ENCODE data around the gene RNF208.

The RNF208 gene

DNA sequence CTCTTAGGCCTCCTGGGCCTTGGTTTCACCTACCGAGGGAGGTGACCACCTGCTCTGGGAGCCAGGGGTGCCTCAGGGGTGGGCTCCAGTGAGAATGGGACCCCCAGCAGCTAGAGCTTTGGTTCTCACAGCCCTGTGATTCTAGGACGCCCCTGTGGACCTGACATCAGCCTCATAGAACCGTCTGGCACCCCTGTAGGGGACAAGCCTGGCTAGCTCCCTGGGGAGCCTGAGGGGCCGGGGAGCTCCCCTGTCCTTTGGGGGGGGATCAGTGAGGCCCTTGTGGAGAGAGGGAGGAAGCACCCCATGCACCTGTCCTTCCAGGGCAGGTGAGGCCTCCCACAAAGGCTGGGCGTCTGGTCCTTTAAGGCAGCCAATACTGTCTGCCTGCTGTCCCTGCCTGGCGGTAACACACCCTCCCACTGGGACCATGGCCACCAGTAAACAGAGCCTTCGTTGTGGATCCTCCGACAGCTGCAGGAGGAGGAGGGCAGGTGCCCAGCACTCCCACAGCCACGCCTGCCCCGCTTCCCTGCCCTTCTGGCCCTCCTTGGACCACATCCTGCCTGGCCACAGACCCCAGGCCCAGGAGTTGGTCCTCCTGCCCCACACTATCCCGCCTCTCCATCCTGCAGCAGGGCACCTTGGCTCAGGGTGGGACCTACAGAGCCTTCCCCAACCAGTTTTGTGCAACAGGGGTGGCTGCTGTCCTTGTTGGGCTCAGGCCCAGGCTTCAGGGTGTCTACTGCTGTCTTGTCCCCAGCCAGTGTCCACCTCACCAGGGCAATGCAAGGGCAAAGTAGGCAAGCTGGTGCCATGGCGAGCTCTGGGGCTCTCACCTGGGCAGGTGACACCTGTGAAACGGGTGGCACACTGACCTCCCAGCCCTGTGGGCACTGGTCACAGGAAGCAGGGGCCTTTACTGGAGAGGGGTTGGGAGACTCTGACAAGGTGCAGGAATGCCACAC lies 16.0 kb upstream of the RNF208 start:
- DNase-seq: no peak

DNA sequence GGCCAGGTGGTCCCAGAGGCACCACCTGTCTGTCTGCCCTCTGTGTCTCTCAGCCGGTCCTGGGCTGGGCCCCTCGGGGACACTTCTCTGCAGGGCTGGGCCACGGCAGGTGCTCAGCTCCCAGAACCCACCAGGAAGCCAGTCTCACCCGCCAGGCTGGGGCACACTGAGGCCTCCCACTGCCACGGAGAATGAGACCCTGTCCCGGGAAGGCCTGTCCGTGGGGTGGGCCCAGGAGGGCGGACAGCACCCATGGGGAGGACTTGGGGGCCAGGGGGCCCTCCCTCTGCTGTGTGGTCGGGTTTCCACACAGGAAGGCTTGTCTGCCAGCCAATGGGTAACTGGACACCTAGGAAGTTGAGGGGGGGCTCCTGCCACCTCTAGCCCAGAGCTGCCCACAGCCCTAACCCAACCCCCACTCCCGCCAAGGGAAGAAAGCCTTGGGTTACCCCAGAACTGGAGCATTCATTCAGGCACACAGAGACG lies 14.9 kb upstream of the RNF208 start:
- DNase-seq: no peak

DNA sequence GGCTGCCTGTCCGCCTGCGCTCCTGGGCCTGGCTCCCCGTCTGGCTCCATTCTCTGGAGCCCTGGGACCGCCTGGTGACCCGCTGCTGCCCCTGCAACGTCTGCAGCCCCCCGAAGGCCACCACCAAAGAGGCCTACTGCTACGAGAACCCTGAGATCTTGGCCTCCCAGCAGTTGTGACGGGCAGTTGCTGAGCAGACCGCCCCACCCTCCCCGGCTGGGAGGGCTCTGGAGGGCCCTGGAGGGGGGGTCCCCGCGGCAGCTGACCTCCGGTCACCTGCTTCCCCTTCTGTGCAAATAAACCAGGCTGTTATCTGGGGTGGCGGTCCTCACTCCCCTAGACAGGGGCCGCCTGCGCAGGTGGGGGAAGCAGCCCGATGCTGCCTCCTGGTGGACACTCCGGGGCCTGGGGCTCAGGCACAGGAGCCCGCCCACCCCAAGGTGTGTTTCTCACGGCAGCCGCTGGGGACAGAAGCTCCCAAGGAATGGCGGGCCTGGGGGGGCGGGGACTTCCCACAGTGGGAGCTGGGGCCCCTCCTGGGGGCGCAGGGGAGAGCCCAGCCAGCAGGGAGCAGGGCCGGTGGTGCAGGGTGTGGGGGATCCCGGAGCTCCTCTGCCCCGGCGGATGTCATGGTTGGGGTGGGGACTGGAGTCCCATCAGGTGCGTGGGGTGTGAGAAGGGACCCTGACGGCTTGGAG lies 14.3 kb upstream of the RNF208 start:
- DNase-seq: peak; percentile 39

GRCh38 chr9:137235424-137236237 lies 13.6 kb upstream of the RNF208 start:
- no peak for DNase-seq

DNA sequence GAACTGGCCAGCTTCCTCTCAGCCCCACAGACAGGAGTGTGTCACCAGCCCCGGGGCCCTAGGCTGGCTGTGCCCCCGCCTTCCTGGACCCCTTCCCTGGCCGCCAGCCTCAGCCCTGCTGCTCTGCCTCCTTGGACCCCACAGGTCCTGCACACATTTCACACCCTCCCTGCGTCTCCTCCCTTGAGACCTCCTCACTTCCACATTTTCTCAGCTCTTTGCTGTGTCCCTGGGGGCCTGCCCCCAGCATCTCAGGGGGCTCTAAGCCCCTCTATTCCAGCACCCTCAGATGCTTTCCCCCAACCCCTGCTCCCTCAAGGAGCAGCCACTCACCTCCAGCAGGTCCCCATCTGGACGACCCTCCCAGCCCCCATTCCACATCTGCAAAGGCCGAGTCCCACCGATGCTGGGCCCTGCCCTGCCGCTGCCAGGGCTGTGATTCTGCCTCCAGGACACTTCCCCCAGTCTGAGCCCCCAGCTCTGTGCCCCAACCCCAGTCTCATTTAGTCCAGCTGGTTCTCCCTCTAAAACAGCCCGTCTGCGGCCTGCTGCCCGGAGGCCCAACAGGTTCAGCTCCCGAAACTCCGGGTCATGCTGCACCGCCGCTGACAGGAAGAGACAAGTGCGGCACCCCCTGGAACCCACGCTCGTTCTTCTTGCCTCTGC lies 12.9 kb upstream of the RNF208 start:
- no peak for DNase-seq

- DNase-seq: no peak
These were observed 12.1 kb upstream of the RNF208 start for GRCh38 chr9:137234055-137234697.

GRCh38 chr9:137233143-137233980 lies 11.3 kb upstream of the RNF208 start:
- DNase-seq: no peak

DNA sequence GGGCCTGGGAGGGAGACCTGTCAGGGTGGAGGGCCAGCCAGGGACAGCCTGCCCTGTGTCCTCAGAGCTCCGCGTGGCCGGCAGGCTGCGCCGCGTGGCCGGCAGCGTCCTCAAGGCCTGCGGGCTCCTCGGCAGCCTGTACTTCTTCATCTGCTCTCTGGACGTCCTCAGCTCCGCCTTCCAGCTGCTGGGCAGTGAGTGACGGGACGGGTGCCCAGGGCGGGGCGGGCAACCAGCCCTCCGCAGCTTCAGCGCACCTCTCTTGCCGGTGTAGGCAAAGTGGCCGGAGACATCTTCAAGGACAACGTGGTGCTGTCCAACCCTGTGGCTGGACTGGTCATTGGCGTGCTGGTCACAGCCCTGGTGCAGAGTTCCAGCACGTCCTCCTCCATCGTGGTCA lies 10.5 kb upstream of the RNF208 start:
- DNase-seq: no peak

DNA sequence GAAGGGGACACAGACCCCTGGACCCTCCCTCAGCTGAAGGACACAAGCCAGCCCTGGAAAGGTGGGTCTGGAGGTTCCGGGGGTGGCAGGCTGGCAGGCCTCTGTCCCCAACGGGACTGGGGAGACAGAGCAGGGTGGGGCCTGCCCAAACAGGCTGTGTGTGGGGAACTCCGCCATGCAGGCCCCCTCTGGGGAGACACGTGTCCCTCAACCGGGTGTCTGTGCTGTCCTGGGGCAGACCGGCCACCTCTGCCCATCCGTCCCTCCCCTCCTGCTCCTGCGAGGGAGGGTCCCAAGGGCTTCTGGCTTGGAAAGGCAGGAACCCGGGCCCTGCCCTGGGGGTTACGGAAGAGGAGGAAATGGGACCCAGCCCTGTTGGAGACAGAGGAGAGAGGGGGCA lies 10.1 kb upstream of the RNF208 start:
- DNase-seq: no peak

GRCh38 chr9:137231372-137232039 lies 9.5 kb upstream of the RNF208 start:
- no peak for DNase-seq

GRCh38 chr9:137230705-137231371 lies 8.8 kb upstream of the RNF208 start, which contains the start of gene SLC34A3:
SLC34A3 (plus strand) TSS chr9:137230901; CDS start chr9:137231703, 802 bp downstream.
- DNase-seq: no peak

DNA sequence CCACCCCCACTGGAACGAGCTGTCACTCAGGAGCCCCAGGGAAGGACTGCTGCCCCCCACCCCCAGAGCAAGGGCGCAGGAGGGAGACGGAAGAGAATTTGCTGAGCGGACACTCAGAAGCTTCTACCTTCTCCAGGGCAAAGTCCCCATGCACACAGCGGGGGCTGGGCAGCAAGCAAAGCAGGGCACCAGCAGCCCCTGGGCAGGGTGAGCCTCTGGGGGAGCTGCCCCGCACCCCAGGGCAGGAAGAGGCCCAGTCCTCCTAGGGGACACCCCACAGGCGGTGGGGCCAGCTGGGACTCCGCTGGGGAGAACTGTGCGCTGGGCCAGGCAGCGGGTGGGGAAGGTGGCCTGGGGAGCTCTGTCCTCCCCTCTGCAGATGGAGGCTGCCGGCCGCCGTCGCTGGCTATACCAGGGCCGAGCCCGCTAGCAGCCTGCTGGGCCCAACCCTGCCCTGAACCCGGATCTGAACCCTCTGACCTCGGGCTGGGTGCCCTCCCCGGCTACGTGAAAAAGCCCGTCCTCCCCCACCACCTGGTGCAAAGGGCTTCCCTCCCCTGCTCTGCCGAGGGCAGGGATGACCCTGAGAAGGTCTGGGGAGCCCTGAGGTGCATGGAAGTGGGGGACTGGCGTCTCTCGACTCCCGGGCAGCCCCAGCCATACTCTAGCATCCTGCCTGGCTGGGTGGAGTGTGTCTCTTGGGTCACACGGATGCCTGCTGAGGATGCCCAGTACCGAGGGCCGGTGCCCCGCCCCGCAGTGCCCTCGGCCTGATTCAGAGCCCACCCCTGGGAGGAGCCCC lies 8.1 kb upstream of the RNF208 start:
- DNase-seq: no peak

GRCh38 chr9:137228968-137229896 lies 7.2 kb upstream of the RNF208 start:
- no peak for DNase-seq

DNA sequence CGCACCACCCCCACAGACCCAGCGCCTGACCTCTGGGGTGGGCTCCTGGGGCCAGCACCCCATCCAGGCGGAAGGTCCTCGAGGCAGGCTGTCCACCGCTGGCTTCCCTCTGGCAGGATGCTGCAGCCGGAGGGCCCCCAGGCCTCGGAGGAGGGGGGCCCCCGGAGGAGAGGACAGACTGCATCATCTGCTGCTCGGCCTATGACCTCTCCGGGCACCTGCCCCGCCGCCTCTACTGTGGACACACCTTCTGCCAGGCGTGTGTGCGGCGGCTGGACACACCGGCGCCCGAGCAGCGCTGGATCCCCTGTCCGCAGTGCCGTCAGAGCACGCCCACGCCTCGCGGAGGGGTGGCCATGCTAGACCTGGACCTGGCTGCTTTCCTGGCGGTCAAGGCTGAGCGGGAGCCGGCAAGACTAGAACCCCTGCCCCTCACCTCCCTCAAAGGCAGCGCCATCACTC lies 6.5 kb upstream of the RNF208 start:
- no peak for DNase-seq

DNA sequence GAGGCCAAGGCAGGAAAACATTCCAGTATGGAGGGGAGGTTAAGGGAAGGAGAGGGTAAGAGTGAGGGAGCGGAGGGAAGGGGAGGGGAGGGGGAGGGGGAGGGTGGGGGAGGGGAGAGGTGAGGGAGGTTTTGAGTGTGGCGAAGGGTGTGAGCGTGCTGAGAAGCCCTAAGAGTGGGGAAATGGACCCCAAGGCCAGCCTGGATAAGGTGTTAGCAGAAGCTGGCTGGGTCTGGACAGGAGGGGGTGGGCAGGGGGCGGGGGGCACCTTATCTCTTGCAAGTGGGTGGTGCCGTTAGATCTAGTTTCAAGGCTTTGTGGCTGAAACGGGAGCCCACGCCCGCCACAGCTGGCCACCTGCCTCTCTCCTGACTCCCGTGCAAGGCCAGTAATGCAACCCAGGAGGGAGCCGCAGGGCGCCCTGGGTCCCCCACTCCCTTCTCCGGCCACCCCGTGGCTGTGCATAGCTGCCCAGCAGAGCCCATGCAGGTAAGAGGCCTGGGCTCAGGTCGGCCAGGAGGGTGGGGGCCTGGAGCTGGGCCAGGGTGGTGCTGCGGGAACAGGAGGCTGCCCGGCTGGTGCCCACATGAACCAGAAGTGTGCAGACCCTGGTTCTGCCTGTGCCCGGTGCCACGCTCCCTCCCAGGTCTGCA lies 5.9 kb upstream of the RNF208 start:
- DNase-seq: no peak

- DNase-seq: peak; percentile 68
These were observed 5.2 kb upstream of the RNF208 start, which contains the start of gene RNF224 for GRCh38 chr9:137227054-137227852. RNF224 (plus strand) TSS chr9:137227502; CDS start chr9:137228336, 834 bp downstream.

Data from NCI-H226 (cell line).